Mucosa of descending colon (tissue), 3 donors: ENCODE results near the gene FAF1. TPM values are rescaled to one million over a fixed set of nuclear protein-coding genes. Genes with fewer than 3 reads are reported as not detected.
"Not testable (repeated sequence)": the region's sequence is repeated elsewhere in the genome, so short reads cannot be mapped to it uniquely, and the experiment has no call there.

Source experiments
- ATAC-seq: fragments of 200-7000 bp; cut with Tn5 transposase; one replicate; pipeline ENCODE4 v1.9.1; 2020; ENCODE audit warnings: mild to moderate bottlenecking, moderate library complexity
- DNase-seq, 3 donors: peaks; one replicate each; pipeline ENCODE4 v3.0.0-alpha.2; 2020
- H3K36me3 ChIP-seq: fragments of 200-600 bp; one replicate; pipeline ENCODE4 v1.8.0; 2021; ENCODE audit warnings: low read depth, mild to moderate bottlenecking
- H3K4me1 ChIP-seq: fragments of 200-600 bp; one replicate; pipeline ENCODE4 v1.8.0; 2021; ENCODE audit warnings: low read depth, mild to moderate bottlenecking
- H3K4me3 ChIP-seq: fragments of 200-600 bp; one replicate; pipeline ENCODE4 v1.8.0; 2021; ENCODE audit warnings: mild to moderate bottlenecking
- H3K9me3 ChIP-seq: fragments of 200-600 bp; one replicate; pipeline ENCODE4 v1.8.0; 2021; ENCODE audit warnings: mild to moderate bottlenecking
- intact Hi-C, 2 donors: fragments of 100-400 bp; cut with DNase I in 1 of 2; cut with micrococcal nuclease in 1 of 2; formaldehyde crosslinking; loops; one replicate each; pipeline versions ENCODE4 v1.11.0 to v1.11.1; 2022; cut with DNase I, micrococcal nuclease
- total RNA-seq, 3 donors: library from RNA; stranded (reverse); fragmentation: NEBNext Ultra II Directional in 2 of 3; extraction: Animal tissue kit (Norgen Biotek cat#: 25700) in 2 of 3; gene quantifications; one replicate each; pipeline versions ENCODE4 v1.2.1 to v1.2.4, GENCODE V29; 2021 to 2023
- TF ChIP-seq, protein P1 (sequence below): fragments of 200-600 bp; IDR thresholded peaks from one replicate; pipeline ENCODE4 v1.8.0; 2022; ENCODE audit warnings: antibody characterized with exemption, mild to moderate bottlenecking
- donor health status: DM: no; HTN: no; CAD: no; lungs with moderate emphysema.
- donor health status: DM: no; HTN: no; CAD: no.
- donor health status: DM: no; HTN: yes; CAD: no.

The FAF1 gene
- total RNA-seq, 3 donors from 2014 or later = 48.6 to 70.9 (median 57.7) TPM

DNA sequence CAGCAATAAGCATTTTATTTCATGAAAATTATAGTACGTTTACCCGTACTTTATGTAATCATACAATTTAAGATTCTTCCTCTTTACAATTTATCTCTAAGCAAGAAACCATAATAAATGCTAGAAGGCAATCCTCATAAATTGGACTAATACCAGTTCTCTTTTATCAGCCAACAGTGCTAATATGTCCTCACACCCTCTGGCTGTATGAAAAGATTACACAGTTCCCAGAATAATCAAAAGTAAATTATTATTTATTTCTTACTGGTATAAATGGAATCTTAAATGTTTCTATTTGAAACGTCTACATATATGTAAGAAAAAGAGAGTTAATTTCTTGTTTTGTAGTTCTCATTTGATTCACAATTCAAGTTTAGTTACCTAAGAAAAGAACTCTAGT, 6.9 kb upstream of the FAF1 start:
- H3K4me3 ChIP-seq = no peak overlapping the region
- no peaks in the 10 kb centered on the region for H3K36me3 ChIP-seq
- H3K4me1 ChIP-seq = peaks cover 12% of the 10 kb centered on the region
- no peak for ATAC-seq
- TF ChIP-seq, protein P1, sequence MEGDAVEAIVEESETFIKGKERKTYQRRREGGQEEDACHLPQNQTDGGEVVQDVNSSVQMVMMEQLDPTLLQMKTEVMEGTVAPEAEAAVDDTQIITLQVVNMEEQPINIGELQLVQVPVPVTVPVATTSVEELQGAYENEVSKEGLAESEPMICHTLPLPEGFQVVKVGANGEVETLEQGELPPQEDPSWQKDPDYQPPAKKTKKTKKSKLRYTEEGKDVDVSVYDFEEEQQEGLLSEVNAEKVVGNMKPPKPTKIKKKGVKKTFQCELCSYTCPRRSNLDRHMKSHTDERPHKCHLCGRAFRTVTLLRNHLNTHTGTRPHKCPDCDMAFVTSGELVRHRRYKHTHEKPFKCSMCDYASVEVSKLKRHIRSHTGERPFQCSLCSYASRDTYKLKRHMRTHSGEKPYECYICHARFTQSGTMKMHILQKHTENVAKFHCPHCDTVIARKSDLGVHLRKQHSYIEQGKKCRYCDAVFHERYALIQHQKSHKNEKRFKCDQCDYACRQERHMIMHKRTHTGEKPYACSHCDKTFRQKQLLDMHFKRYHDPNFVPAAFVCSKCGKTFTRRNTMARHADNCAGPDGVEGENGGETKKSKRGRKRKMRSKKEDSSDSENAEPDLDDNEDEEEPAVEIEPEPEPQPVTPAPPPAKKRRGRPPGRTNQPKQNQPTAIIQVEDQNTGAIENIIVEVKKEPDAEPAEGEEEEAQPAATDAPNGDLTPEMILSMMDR = no peak
- intact Hi-C loops = no loop called here
- no peak for DNase-seq
- no peaks in the 10 kb centered on the region for H3K9me3 ChIP-seq

DNA sequence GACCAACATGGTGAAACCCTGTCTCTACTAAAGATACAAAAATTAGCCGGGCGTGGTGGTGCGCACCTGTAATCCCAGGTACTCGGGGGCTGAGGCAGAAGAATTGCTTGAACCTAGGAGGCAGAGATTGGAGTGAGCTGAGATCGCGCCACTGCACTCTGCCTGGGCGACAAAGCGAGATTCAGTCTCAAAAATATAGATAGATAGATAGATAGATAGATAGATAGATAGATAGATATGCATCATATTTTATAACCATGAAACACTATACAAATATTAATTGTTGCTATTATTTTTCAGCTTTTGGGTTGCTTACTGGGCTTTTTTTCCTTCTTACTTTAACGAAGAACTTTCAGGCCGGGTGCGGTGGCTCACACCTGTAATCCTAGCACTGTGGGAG, 4.8 kb upstream of the FAF1 start:
- Histone ChIP-seq H3K9me3 (no peaks in the 10 kb centered on the region), H3K4me1 (peaks cover 10% of the 10 kb centered on the region), H3K4me3 (no peak overlapping the region), H3K36me3 (no peaks in the 10 kb centered on the region)
- intact Hi-C loops = no loop called here
- TF ChIP-seq, protein P1 = no peak
- ATAC-seq (no peak), DNase-seq (no peak)

DNA sequence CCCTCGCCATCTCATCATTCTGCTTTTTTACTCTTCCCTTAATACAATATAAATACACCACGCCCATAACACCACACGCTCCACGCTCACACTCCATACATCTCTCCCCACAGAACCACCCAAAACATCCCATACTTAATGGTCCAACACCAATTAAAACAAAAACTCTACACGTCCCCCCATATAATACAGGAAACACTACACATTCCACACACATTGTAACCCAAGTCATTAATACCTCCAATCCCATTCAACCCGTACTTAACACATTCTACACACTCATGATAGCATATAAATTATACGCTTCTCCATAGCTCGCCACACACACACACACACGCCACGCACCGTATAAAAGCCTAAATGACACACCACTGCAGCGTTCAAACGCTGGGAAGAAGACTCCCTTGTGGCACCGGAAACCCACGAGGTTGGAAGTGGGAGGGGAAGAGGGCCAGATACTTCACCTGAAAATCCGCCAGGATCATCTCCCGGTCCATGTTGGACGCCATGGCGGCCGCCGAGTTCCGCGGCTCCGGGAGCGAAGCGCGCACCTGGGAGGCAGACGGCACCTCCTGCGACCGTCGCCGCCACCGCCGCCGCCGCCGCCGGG, 659 bp downstream of the FAF1 start:
- Histone ChIP-seq H3K36me3 (no peaks in the 10 kb centered on the region), H3K4me1 (peaks cover 12% of the 10 kb centered on the region), H3K4me3 (peak overlapping the region; percentile 74), H3K9me3 (no peaks in the 10 kb centered on the region)
- DNase-seq (peak in 1 of 3 donors; percentile 49), ATAC-seq (peak; percentile 3)
- TF ChIP-seq, protein P1 = no peak
- intact Hi-C loops = no loop called here

DNA sequence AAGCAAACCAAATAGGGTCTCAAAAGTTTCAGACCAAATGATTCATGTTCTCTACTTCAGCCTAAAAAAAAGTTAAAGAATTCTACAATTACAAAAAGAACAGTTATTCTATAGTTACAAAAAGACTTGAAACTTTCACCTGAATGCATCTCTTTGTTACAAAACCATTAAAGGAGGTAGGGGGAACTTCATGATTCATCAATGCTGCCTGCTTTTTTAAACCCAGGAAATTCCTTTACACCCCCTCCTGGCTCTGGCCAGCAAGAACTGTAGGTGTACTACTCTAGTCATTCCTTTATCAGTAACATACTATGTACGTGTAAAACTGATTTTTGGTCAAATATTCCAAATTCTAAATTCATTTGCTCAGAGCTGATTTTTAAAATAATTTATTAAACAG, 5.0 kb downstream of the FAF1 start:
- ATAC-seq = no peak
- intact Hi-C loops = no loop called here
- TF ChIP-seq, protein P1 = no peak

DNA sequence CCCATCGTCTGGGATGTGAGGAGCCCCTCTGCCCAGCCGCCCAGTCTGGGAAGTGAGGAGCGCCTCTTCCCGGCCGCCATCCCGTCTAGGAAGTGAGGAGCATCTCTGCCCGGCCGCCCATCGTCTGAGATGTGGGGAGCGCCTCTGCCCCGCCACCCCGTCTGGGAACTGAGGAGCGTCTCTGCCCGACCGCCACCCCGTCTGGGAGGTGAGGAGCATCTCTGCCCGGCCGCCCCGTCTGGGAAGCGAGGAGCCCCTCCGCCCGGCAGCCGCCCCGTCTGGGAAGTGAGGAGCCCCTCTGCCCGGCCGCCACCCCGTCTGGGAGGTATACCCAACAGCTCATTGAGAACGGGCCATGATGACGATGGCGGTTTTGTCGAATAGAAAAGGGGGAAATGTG, 7.5 kb downstream of the FAF1 start:
- H3K9me3 ChIP-seq, H3K36me3 ChIP-seq, DNase-seq, H3K4me3 ChIP-seq, H3K4me1 ChIP-seq, ATAC-seq, intact Hi-C loops: not testable (repeated sequence)

More for the DNA sequence above, 5.0 kb downstream of the FAF1 start:
- Histone ChIP-seq H3K4me1 (peaks cover 10% of the 10 kb centered on the region), H3K36me3 (no peaks in the 10 kb centered on the region), H3K9me3 (no peaks in the 10 kb centered on the region), H3K4me3 (no peak overlapping the region)
- no peak for DNase-seq

DNA sequence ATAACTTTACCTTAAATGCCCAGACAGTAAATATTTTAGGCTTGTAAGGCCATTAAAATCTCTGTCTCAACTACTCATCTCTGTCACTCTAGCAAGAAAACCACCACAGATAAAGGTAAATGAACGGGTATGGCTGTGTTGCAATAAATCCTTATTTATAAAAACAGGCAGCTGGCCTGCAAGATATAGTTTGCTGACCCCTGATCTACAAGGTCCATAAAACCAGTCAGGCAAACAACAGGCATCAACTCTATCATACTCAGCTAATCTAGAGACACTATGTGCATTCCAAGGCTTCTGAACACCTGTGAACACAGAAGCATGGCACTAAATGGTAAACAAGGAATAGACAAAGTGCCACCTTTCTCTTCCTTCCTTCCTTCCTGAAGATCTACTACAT, 9.7 kb downstream of the FAF1 start:
- TF ChIP-seq, protein P1 = no peak
- Histone ChIP-seq H3K9me3 (no peaks in the 10 kb centered on the region), H3K36me3 (no peaks in the 10 kb centered on the region), H3K4me3 (no peak overlapping the region), H3K4me1 (peaks cover 2% of the 10 kb centered on the region)
- DNase-seq (no peak), ATAC-seq (peak; percentile 69)
- intact Hi-C loops = no loop called here
